NCI-H2171 (cell line): ENCODE data around the gene KCNMB1.
"Not testable (repeated sequence)": the region's sequence is repeated elsewhere in the genome, so short reads cannot be mapped to it uniquely, and the experiment has no call there.

Source experiments
- DNase-seq: peaks from one replicate; lab custom pipeline; 2025; lab: John Stamatoyannopoulos, UW

Gene KCNMB1

GRCh38 chr5:170376526-170376925 lies 12.6 kb downstream of the KCNMB1 start:
- not testable (repeated sequence) for DNase-seq

DNA sequence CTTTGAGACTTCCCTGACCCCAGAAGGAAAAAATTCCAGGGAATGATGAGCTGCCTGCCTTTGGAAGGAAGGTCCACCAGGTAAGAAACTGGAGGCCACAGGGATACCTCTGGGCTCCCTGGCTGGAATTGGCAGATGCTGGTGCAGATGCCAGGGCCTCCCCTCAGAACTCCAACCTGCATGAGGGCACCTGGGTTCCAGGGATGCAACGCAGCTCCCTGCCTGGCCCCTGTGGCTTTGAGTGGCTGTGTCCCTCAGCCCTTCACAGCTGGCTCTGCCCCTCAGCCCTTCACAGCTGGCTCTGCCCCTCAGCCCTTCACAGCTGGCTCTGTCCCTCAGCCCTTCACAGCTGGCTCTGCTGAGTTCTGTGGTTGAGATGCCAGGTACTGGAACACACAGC lies 13.9 kb downstream of the KCNMB1 start:
- DNase-seq = no peak

- no peak for DNase-seq
Measured at GRCh38 chr5:170372971-170373370, 16.2 kb downstream of the KCNMB1 start.

- DNase-seq = no peak
Measured at GRCh38 chr5:170368586-170368985, 20.6 kb downstream of the KCNMB1 start.

DNA sequence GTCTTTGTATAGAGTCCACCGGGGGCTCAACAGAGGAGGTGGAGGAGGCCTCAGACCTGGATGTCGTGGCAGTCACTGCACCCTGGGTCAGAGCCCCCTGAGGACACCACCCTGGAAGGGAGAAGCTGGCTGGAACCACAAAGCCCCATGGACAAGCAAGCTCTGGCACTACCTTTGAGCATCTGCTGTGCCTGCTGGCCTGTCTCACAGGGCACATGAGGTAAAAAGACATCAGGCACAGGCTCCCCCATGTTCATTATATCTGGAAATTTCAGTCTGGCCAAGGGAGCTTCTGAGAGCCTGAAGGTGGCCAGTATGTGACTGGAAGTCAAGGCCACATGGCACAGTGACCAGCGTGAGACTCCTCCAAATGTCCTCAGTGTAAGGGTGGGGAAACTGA lies 22.9 kb downstream of the KCNMB1 start:
- DNase-seq = no peak

DNA sequence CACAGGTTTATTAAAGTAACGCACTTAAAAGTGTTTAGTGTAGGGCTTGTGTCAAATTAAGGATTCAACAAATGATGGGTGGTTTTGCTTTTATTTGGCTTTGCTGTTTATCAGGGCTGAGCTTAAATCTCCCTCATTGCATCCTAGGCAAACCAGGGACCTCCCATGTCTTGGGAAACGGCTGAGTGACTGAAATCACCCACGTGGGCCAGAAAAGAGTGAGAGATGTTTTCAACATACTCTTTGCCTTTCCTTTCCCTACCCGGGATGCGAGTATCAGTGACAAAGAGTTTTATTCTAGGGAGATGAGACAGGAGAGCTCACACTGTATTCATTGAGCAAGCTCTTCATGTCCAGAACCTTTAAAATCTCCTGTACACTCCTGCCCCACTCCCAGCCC lies 23.3 kb downstream of the KCNMB1 start:
- DNase-seq = no peak

GRCh38 chr5:170365011-170365410 lies 24.2 kb downstream of the KCNMB1 start:
- no peak for DNase-seq

DNA sequence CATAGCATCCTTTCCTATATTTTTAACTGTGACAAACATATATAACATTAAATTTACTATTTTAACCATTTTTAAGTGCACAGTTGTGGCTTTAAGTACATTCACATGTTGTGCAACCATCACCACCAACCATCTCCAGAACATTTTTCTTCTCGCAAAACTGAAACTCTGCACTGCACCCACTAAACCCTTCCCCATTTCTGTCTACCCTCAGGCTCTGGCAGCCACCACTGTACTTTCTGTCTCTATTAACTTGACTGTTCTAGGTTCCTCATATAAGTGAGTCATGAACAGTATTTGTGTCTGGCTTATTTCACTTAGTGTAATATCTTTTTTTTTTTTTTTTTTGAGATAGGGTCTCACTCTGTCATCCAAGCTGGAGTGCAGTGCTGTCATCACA lies 25.5 kb downstream of the KCNMB1 start:
- no peak for DNase-seq

- no peak for DNase-seq
Measured at GRCh38 chr5:170362656-170363055, 26.5 kb downstream of the KCNMB1 start.

- no peak for DNase-seq
Measured at GRCh38 chr5:170362102-170362501, 27.1 kb downstream of the KCNMB1 start.

DNA sequence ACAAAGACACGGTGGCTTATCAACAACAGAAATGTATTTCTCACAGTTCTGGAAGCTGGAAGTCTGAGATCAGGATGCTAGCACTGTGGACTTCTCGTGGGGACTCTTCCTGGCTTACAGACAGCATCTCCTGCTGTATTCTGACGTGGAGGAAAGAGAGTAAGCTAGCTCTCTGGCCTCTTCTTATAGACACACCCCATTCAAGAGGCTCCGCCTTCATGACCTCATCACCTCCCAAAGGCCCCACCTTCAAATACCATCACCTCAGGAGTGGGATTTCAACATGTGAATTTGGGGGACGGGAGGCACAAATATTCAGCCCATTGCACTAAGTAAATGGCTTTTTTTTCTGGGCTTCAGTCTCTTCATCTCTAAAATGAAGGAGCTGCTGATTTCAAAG lies 27.6 kb downstream of the KCNMB1 start:
- no peak for DNase-seq

- no peak for DNase-seq
Measured at GRCh38 chr5:170361116-170361515, 28.1 kb downstream of the KCNMB1 start.

- no peak for DNase-seq
Measured at GRCh38 chr5:170360709-170361108, 28.5 kb downstream of the KCNMB1 start.

GRCh38 chr5:170357955-170358444 lies 31.2 kb downstream of the KCNMB1 start:
- DNase-seq = no peak

- no peak for DNase-seq
Measured at GRCh38 chr5:170355601-170356098, 33.5 kb downstream of the KCNMB1 start.

DNA sequence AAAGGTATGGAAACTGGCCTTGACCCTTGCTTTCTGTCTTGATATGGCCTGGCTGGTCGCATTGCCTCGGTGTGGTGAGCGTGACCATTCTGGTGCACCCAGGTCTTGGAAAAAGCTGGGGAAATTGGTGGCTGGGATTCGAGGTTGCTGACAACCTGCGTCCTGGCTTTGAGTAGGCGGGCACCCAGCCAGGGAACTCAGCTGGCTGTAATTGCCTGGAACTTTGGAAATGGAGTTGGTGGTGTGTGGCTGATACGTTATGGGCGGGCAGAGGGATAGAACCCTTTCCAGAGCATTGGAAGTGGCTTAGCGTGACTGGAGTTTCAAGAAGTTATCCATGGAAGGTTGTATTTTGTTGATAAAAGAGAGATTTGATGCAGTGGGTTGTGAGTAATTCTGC lies 35.2 kb downstream of the KCNMB1 start:
- DNase-seq = no peak

- DNase-seq = no peak
Measured at GRCh38 chr5:170353011-170353761, 36.0 kb downstream of the KCNMB1 start.

DNA sequence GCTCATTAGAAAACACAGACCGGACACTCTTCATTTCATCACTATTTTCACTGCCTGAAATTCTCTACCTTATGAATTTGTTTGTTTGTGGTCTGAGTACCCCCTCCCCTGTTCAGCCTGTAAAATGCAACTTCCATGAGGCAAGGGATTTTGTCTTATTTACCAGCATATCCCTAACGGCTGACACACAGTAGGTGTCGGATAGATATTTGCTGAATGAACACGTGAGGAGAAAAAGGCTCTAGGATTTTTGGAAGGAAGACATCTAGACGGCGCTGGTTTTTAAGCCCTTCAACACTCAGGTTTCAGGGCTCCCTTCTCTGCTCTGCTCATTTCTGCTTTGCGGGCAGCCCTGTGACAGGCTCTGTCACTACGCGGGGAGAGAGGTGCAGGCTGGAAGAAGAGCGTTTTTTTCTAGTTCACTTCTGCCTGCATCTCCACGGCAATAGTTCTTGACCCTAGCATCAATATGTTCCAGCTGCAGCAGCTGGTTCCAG lies 41.0 kb downstream of the KCNMB1 start:
- DNase-seq = no peak

- DNase-seq = no peak
Measured at GRCh38 chr5:170347022-170347567, 42.1 kb downstream of the KCNMB1 start.

DNA sequence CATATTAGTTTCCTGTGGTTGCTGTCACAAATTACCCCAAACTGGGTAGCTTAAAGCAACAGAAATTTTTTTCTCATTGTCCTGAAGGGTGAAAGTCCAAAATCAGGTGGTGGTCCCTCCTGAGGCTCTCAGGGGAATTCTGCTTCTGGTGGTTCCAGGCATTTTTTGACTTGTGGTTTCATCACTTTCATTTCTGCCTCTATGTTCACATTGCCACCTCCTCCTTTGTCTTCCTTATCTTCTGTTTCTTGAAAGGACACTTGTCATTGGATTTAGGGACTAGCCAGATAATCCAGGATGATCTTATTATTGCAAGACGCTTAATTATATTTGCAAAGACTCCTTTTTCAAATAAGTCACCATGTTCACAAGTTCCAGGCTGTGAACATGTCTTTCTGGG lies 43.2 kb downstream of the KCNMB1 start:
- no peak for DNase-seq

DNA sequence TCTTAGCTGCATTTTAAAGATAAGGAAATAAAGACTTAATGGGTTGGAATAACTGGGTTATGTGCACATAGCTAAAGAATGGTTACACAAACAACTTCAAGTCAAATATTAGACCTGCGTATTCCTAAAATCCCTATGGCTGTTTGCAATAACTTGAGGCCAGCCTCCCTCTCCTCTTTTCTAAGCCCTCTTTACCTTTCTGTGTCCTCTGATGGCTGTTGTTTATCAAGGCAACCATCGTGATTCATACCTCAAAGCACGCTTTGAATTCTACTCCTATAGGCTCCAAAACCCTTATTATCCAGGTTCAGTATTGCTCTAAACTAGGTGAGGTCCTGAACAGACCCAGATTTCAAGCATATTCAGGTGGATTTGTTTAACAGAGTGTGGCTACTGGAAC lies 46.0 kb downstream of the KCNMB1 start:
- DNase-seq = no peak

DNA sequence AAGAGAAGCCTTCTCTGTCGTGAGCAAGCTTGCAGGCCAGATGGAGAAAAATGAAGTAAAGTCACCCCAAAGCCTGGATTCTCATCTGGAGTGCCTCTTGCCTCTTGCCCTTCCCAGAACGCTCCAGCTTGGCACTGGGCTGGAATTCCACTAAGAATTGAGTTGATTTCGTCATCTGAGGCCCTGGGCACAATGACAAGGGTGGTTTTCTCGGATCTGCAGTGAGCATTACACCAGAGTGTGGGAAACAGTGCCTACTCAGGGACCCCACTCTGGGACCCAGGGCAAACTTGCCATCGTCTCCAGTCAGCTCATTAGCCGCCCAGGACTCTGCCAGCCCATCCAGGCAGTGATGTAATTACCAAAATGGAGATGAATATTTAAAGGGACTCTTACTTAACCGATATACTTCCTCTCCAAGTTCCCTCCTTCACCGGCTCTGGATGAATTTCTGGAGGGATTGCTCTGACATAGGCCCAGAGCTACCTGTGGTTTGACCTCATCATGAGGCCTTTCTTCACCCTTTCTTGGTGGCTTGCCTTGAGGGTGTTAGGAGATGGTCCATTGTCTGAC lies 46.9 kb downstream of the KCNMB1 start:
- DNase-seq = no peak

GRCh38 chr5:170341545-170341944 lies 47.6 kb downstream of the KCNMB1 start:
- no peak for DNase-seq
